SK-N-MC (cell line): ENCODE data around the gene SMTNL2.

Experiments used
- EZH2 ChIP-seq: fragments of 200-600 bp; sonication (generic); IDR thresholded peaks from one replicate; pipeline ENCODE4 v1.6.1; 2017; ENCODE audit warnings: antibody characterized with exemption
- FOXP2 ChIP-seq: optimal IDR thresholded peaks from 2 replicates; pipeline ENCODE3; 2011; ENCODE audit warnings: mild to moderate bottlenecking, moderate library complexity; ENCODE audit not compliant: insufficient read depth; ENCODE audit errors: extremely low read length, control extremely low read depth
- POLR2AphosphoS5 ChIP-seq: IDR thresholded peaks from 2 replicates; pipeline ENCODE4 v1.6.1; 2012; ENCODE audit warnings: mild to moderate bottlenecking, low read depth, low read length, borderline replicate concordance

GRCh38 chr17:4610656-4611055 is 26.3 kb downstream of the SMTNL2 start:
- no peak for TF ChIP-seq POLR2AphosphoS5
- no peak for TF ChIP-seq FOXP2
- no peak for TF ChIP-seq EZH2
